Stimulated activated CD8-positive, alpha-beta memory T cell treated with anti-CD3 and anti-CD28 coated beads, Interleukin-12 subunit alpha, Interleukin-12 subunit beta, amount 100 ng/mL, for 24 hours (primary cell): ENCODE results near the gene DPT.

ENCODE experiments used
- DNase-seq: peaks from one replicate; pipeline ENCODE4 v3.0.0-alpha.2; 2020; ENCODE audit errors: extremely low read depth

DPT gene

GRCh38 chr1:168735974-168736373 is 7.0 kb upstream of the DPT start:
- no peak for DNase-seq

- no peak for DNase-seq
These were observed 5.9 kb upstream of the DPT start for GRCh38 chr1:168734946-168735345.

GRCh38 chr1:168734271-168734670 is 5.3 kb upstream of the DPT start:
- no peak for DNase-seq

- no peak for DNase-seq
These were observed 4.2 kb upstream of the DPT start for GRCh38 chr1:168733241-168733640.

GRCh38 chr1:168732736-168733135 is 3.7 kb upstream of the DPT start:
- DNase-seq, result no peak

GRCh38 chr1:168731244-168731953 is 2.4 kb upstream of the DPT start:
- no peak for DNase-seq

GRCh38 chr1:168729405-168729802 is 398 bp upstream of the DPT start:
- DNase-seq, result no peak

GRCh38 chr1:168726719-168727118 is 2.3 kb downstream of the DPT start:
- DNase-seq, result no peak

GRCh38 chr1:168726281-168726680 is 2.7 kb downstream of the DPT start:
- DNase-seq, result no peak

- no peak for DNase-seq
These were observed 3.2 kb downstream of the DPT start for GRCh38 chr1:168725831-168726230.

GRCh38 chr1:168725060-168725459 is 3.9 kb downstream of the DPT start:
- no peak for DNase-seq

- DNase-seq, result no peak
These were observed 6.0 kb downstream of the DPT start for GRCh38 chr1:168723000-168723399.

- DNase-seq, result no peak
These were observed 8.2 kb downstream of the DPT start for GRCh38 chr1:168720839-168721238.

GRCh38 chr1:168719306-168720111 is 9.5 kb downstream of the DPT start:
- no peak for DNase-seq

GRCh38 chr1:168717906-168718891 is 10.8 kb downstream of the DPT start:
- DNase-seq, result no peak

- DNase-seq, result no peak
These were observed 15.0 kb downstream of the DPT start for GRCh38 chr1:168714012-168714411.

- no peak for DNase-seq
These were observed 19.3 kb downstream of the DPT start for GRCh38 chr1:168709405-168710363.

- DNase-seq, result no peak
These were observed 20.2 kb downstream of the DPT start for GRCh38 chr1:168708698-168709404.

- DNase-seq, result no peak
These were observed 22.5 kb downstream of the DPT start for GRCh38 chr1:168706391-168706992.
